ENCODE results near the gene ANKRD16. TPM values are rescaled to one million over a fixed set of nuclear protein-coding genes. Genes with fewer than 3 reads are reported as not detected.

ANKRD16 gene
- total and polyA plus RNA-seq, 2 of the 8 experiments (the other 6 are each of a cell fraction or from before 2014, with no cell fraction given), result 8.2 to 12.7 TPM

GRCh38 chr10:5935628-5936027 lies 45.9 kb upstream of the ANKRD16 start:
- H2BK5ac ChIP-seq (ENCODE audit: low read depth, low read length), result no peak overlapping the region
- H3K36me3 ChIP-seq (ENCODE audit: control insufficient read depth in 2 of 4, insufficient read depth in 4 of 4, low read length in 3 of 4), result peaks cover 4 to 40% (median 20%) of the 10 kb centered on the region in 4 experiments; a peak in 6 of 8 replicates

More at GRCh38 chr10:5935628-5936027, 45.9 kb upstream of the ANKRD16 start:
- H3K4me2 ChIP-seq (ENCODE audit: insufficient read depth in 1 of 2, low read depth in 2 of 2, low read length in 2 of 2), result no peak overlapping the region
- H3K56ac ChIP-seq (replicated peaks; ENCODE audit: insufficient read length, low read depth, low read length), result no peak overlapping the region
- H4K8ac ChIP-seq (ENCODE audit: extremely low read depth, insufficient read depth, low read length), result no peak overlapping the region
- no peak for TF ChIP-seq SIRT6 (IDR thresholded peaks at IDR 0.05; ENCODE audit: low read length)
- no peak for TF ChIP-seq JUND (IDR thresholded peaks at IDR 0.05; ENCODE audit: low read length)
- no peak for TF ChIP-seq SAP30 (IDR thresholded peaks at IDR 0.05; ENCODE audit: insufficient read depth, insufficient replicate concordance, low read length)
- no peak for TF ChIP-seq SIX5 (IDR thresholded peaks at IDR 0.05; ENCODE audit: low read depth, low read length)
- TF ChIP-seq TBP (IDR thresholded peaks at IDR 0.05; ENCODE audit: low read depth, low read length), result no peak
- TF ChIP-seq KDM1A (IDR thresholded peaks at IDR 0.05; ENCODE audit: borderline replicate concordance, low read length), result no peak
- no peak for TF ChIP-seq HDAC6 (IDR thresholded peaks at IDR 0.05; ENCODE audit: low read depth, low read length)
- TF ChIP-seq CHD1 (IDR thresholded peaks at IDR 0.05; ENCODE audit: low read depth, low read length), result no peak
- no peak for TF ChIP-seq USF2 (IDR thresholded peaks at IDR 0.05; ENCODE audit: low read length)
- no peak for TF ChIP-seq ZNF274 (IDR thresholded peaks at IDR 0.05; ENCODE audit: borderline replicate concordance, extremely low read depth, low read length)
- no peak for TF ChIP-seq POLR2AphosphoS5 (IDR thresholded peaks at IDR 0.05; ENCODE audit: low read depth, low read length)
- 92% methylated on average over 10 of the region's 10 CpGs; no CpG with 5 or more reads in 1 of the 2 experiments for WGBS, 2 experiments (ENCODE audit: extremely low coverage in 1 of 2, insufficient coverage in 1 of 2, insufficient read length in 1 of 2, insufficient replicate concordance in 2 of 2, low coverage in 1 of 2, low lambda C conversion rate in 2 of 2, missing lambda C conversion rate in 1 of 2)
- POLR2A ChIA-PET (ENCODE audit: partially characterized antibody), result interaction anchor here (0.8 kb wide), 1 partner anchor 46 kb away, joined by 3 read pairs; the partner anchor contains the start of genes ANKRD16 and FBH1
- H3K27me3 ChIP-seq (replicated peaks in 1 of 4; ENCODE audit: control insufficient read depth in 3 of 4, extremely low read depth in 1 of 4, insufficient read depth in 3 of 4, low read length in 3 of 4), result no peaks in the 10 kb centered on the region
- 0 out of 2 replicates have a peak overlapping the region, but pooled peaks have one; percentile 36 for H3K27ac ChIP-seq (ENCODE audit: low read depth, low read length)
- H3K4me3 ChIP-seq (ENCODE audit: extremely low read depth in 1 of 4, insufficient read depth in 2 of 4, low read depth in 3 of 4, low read length in 4 of 4), result no peak overlapping the region
- CTCF ChIA-PET (ENCODE audit: partially characterized antibody), result interaction anchor here (0.6 to 1.4 kb wide), 2 partner anchors 26 kb away, joined by 3 to 4 read pairs; no protein-coding TSS in a partner anchor
- no peak overlapping the region for H3K23ac ChIP-seq (ENCODE audit: insufficient read length)
- no peak overlapping the region for H3K9ac ChIP-seq (replicated peaks in 1 of 4; ENCODE audit: extremely low read depth in 1 of 4, low read depth in 3 of 4, low read length in 3 of 4)
- H3K9me3 ChIP-seq (ENCODE audit: insufficient read depth in 2 of 2, low read depth in 1 of 2, low read length in 1 of 2), result no peaks in the 10 kb centered on the region
- no peak overlapping the region for H2BK20ac ChIP-seq (ENCODE audit: low read length)
- no peak overlapping the region for H2BK120ac ChIP-seq (replicated peaks; ENCODE audit: low read depth, low read length)
- H3K23me2 ChIP-seq (ENCODE audit: low read depth, low read length), result no peaks in the 10 kb centered on the region
- no peak overlapping the region for H2AK5ac ChIP-seq (ENCODE audit: low read depth, low read length)
- no peak overlapping the region for H2AFZ ChIP-seq (ENCODE audit: low read length)
- no peaks in the 10 kb centered on the region for H3K79me1 ChIP-seq (ENCODE audit: low read depth, low read length)
- DNase-seq (ENCODE audit: low read depth in 1 of 2, low spot score in 2 of 2) (no peak), FAIRE-seq (no peak)
- no peak overlapping the region for H3K4ac ChIP-seq (replicated peaks; ENCODE audit: insufficient read length, low read depth, low read length)
- H3K4me1 ChIP-seq (replicated peaks in 1 of 4; ENCODE audit: control insufficient read depth in 3 of 4, insufficient read depth in 4 of 4, low read length in 3 of 4), result no peaks in the 10 kb centered on the region
- no peak overlapping the region for H2BK15ac ChIP-seq (ENCODE audit: low read length)
- H4K91ac ChIP-seq (replicated peaks; ENCODE audit: insufficient read length, low read length), result no peak overlapping the region
- H2BK12ac ChIP-seq (ENCODE audit: low read depth, low read length), result no peak overlapping the region
- H4K5ac ChIP-seq (ENCODE audit: insufficient read length, low read depth, low read length), result no peak overlapping the region
- no peak overlapping the region for H3K18ac ChIP-seq (ENCODE audit: extremely low read depth, low read length)
- H3K14ac ChIP-seq (ENCODE audit: insufficient read length), result no peak overlapping the region
- peaks cover 3 to 5% of the 10 kb centered on the region in 2 experiments for H4K20me1 ChIP-seq (replicated peaks in 1 of 2; ENCODE audit: control insufficient read depth in 1 of 2, insufficient read depth in 2 of 2, low read length in 2 of 2)
- H3K79me2 ChIP-seq (ENCODE audit: control insufficient read depth in 1 of 2, insufficient read depth in 2 of 2, low read length in 2 of 2), result no peaks in the 10 kb centered on the region
